IPS DF 19.7 (cell line): ENCODE measurements around the gene PRPSAP1.
"Not testable (repeated sequence)": the region's sequence is repeated elsewhere in the genome, so short reads cannot be mapped to it uniquely, and the experiment has no call there.

ENCODE experiments used
- DNase-seq: peaks from one replicate; pipeline ENCODE4 v3.0.0-alpha.2; 2013; ENCODE audit warnings: low read depth, low spot score

PRPSAP1 gene

GRCh38 chr17:76277300-76278267 is 76.1 kb downstream of the PRPSAP1 start:
- no peak for DNase-seq

- no peak for DNase-seq
Observed at GRCh38 chr17:76276461-76277299, 77.0 kb downstream of the PRPSAP1 start.

GRCh38 chr17:76276069-76276431 is 77.7 kb downstream of the PRPSAP1 start:
- DNase-seq: no peak

GRCh38 chr17:76275382-76276068 is 78.2 kb downstream of the PRPSAP1 start:
- DNase-seq: no peak

- DNase-seq: no peak
Observed at GRCh38 chr17:76274112-76274956, 79.4 kb downstream of the PRPSAP1 start.

- DNase-seq: no peak
Observed at GRCh38 chr17:76273445-76274111, 80.1 kb downstream of the PRPSAP1 start.

GRCh38 chr17:76272541-76273444 is 80.9 kb downstream of the PRPSAP1 start:
- no peak for DNase-seq

- DNase-seq: no peak
Observed at GRCh38 chr17:76271669-76272540, 81.8 kb downstream of the PRPSAP1 start.

GRCh38 chr17:76270770-76271668 is 82.7 kb downstream of the PRPSAP1 start:
- DNase-seq: no peak

GRCh38 chr17:76270127-76270592 is 83.6 kb downstream of the PRPSAP1 start:
- no peak for DNase-seq

GRCh38 chr17:76268991-76269981 is 84.4 kb downstream of the PRPSAP1 start:
- no peak for DNase-seq

GRCh38 chr17:76268015-76268749 is 85.5 kb downstream of the PRPSAP1 start:
- no peak for DNase-seq

- DNase-seq: not testable (repeated sequence)
Observed at GRCh38 chr17:76267581-76268001, 86.1 kb downstream of the PRPSAP1 start.

GRCh38 chr17:76267051-76267576 is 86.6 kb downstream of the PRPSAP1 start:
- DNase-seq: no peak
